DMS 273 (cell line): ENCODE measurements around the gene CDH23.

Experiments
- DNase-seq: peaks from one replicate; lab custom pipeline; 2025; ENCODE audit not compliant: unreplicated experiment; lab: John Stamatoyannopoulos, UW

The CDH23 gene

DNA sequence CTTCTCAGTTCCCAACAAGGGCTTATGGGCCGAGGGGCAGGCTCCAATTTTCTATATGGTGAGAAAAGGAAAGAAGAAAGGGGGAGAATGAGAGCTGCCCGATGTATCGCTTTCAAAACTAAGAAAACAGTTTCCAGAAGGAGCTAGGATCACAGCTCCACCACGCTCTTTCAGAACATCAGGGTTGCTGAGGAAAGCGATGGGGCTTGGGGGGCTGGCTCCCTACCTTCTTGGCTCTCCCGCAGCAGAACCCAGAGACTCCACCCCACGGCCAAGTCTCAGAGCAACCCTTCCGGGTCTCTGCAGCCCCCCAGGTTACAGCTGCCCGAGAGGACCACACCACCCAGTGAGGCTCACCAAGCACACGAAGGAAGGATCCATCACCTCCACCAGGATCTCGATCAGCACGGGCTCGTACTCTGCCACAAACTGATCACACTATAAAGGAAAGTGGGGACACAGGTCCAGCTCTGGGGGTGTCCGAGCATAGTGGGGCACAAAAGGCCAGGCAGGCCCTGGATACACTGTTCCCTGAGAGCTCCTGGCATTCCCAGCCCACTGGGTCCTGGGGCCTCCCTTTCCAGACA, 422.0 kb downstream of the CDH23 start:
- DNase-seq, result no peak

DNA sequence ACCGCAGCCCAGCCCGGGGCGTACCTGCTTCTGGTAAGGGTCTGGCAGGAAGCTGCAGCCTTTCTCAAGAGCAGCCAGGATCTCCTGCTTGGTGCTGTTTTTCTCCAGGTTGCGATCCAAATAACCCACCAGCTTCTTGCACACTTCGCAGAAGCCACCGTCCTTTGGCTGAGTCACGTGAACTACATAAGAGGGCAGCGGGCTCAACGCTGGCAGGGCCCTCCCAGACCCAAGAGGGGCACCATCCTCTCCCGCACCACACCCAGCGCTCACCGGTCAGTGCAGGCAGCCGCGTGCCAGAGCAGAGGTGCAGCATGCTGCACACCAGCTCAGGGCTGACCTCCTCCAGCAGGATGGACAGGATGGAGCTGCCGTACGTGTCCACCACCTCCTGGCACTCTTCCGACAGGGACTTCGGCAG, 422.7 kb downstream of the CDH23 start:
- DNase-seq, result no peak

DNA sequence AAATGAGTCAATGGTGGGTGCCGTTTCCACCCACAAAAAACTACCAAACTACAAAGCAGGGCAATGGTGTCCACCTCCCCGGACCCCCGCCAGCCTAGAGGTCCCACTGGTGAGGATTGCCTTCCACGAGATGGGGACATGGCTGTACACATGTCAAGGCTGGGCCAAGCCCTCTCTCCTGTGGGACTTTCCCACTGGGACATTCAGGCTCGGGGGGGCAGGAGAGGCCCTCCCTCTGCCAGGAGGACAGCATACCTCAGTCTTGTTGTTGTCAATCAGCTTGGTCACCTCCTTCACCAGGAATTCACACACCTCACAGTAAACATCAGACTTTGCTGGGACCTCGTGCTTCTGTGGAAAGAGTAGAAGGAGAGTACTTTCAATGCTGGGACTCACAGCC, 423.3 kb downstream of the CDH23 start:
- no peak for DNase-seq

DNA sequence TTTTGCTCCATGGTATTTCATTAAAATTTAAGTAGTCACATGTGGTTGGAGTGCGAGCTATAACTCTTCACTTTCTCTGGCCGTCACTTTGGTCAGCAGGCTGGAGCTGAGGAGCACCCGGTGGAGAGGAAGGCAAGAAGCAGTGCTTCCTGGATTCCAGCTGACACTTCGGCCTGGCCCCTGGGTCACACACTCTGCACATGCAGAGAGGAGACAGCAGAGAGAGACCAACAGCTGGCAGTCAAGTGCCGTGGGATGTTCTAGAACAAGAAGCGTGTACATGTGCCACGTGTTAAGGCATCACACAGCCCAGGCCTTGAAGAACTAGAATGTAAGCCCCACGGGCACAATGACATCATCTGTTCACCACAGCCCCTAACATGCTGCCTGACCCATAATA, 424.2 kb downstream of the CDH23 start:
- DNase-seq, result no peak

DNA sequence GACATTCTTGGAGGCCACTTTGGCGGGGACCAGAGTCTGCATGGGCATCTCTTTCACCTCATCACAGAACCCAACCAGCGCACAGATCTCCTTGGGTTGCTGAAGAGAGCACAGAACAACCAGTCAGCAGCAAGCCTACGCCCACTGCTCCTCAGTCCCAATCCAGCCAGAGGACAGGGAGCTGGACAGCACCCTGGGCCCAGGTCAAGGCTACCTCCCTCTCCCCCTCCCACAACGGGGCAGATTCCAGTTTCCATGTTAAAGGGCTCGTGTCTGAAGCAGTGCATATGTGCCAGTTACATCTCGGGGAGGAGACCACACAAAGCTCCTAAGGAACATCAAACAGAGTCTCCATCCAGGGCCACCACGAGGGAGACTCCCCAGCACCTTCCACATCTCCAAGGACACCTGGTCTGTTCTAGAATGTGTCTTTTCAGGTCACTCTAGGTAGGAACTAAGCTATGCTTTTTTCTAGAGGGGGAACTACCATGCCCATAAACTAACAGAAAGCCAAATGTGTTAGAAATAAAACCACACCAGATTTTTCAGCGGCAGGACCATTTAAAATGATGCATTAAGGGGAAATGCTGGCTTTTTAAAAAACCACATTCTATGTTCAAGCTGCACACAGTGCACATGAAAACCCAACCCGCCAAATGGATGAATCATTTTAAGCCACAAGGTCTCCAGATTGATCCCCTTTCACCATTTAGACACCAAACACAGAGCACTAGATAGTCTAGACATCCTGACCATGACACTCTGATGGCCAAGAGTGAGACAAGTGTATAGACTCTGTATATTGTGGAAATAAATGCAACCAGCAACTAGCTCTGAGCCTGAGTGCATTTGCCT, 425.4 kb downstream of the CDH23 start:
- DNase-seq, result no peak

DNA sequence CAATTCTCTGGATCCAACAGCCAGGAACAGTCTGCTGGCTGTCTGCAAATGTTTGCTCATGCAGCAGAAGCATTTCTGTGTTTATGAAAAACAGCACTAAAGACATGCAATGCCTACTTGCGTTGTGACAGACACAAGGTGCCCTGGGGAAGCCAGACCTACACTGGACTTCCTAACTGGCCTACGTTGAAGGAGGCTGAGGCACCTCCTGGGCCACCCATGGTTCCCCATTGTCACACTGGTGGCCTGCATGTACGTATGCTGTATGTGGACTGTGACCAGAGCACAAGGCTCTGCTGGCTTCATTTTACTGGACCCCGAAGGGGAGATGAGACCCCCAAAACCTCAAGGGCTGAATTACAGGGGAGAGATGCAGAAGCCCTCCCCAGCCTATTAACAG, 426.6 kb downstream of the CDH23 start:
- no peak for DNase-seq

DNA sequence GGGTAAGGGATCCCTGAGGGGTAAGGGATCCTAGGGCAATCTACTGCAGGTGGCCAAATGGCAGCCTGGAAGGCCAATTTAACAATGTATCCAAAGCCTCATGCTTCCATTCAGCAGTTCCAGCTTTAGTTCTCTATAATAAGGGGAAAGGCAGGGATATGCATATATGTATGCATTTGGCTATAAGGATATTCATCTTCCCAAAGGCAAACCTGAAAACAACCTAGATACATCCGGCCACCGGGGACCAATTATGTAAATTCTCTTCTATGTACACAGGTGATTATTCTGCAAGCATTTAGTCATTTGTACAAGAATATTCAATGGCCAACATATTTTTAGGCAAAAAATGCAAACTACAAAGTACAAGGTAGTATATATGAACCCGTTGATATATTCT, 427.6 kb downstream of the CDH23 start:
- no peak for DNase-seq

DNA sequence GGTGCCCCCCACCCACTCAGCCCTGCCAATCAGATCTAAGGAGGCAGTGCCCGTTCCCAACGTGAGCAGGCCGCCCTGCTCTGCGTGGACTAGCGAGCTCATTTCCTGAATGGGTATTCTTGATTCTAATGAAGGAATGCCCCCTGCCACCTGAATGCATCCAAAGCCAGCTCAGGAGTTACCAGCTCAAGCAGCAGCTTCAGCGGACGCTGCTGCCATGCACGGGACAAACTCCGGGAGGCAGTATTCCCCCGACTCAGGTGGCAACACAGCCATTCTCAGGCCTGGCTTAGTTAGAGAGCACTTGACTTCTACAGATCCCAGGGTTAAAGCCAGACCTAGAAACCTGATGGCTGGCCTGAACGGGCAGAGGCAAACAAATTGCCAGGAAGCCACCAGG, 428.5 kb downstream of the CDH23 start:
- no peak for DNase-seq

DNA sequence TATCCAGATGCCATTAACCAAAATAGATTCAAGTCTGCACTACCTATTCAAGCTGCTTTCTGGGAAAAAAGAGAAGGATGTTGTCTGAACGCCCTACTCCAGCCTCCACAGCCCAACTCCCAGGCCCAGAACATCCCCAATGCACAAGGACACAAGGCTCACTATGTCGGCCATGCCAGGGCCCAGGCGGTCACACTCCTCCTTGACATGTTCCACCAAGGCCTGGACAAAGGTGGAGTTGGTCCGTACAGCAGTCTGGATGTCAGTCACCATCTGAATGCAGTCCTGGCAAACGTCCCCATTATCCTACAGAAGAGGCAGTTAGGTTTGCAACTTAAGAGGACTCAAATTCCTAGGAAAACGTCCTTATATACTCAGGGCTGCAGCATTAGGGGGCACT, 431.1 kb downstream of the CDH23 start:
- no peak for DNase-seq

DNA sequence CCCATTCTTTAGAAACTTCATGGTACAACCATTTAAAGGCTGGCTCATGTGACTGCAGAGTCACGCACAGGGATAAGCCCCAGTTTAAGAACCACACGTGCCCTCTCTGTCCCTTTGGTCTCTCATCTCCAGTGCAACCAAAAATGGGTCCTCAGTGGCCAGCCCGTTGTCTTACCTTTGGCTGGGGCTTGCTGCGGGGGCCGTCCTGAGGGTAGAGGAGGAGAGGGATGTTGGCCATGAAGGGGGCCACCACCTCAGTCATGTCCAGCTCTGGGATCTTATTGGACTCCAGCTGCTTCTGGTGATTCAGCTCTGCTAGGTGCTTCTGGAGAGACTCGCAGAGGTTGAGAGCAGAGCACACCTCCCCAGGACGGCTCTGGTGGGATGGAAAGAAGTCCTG, 432.0 kb downstream of the CDH23 start:
- no peak for DNase-seq

DNA sequence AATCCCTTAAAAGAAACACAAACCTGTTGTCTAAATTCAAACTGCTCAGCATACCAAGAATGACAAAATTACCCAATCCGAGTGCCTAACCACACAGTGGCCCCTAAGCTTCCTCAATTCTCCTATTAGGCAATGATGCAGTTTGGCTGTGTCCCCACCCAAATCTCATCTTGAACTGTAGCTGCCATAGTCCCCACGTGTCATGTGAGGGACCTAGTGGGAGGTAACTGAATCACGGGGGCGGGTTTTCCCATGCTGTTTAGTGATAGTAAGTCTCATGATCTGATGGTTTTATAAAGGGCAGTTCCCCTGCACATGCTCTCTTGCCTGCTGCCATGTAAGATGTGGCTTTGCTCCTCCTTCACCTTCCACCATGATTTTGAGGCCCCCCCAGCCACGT, 432.5 kb downstream of the CDH23 start:
- DNase-seq, result no peak

DNA sequence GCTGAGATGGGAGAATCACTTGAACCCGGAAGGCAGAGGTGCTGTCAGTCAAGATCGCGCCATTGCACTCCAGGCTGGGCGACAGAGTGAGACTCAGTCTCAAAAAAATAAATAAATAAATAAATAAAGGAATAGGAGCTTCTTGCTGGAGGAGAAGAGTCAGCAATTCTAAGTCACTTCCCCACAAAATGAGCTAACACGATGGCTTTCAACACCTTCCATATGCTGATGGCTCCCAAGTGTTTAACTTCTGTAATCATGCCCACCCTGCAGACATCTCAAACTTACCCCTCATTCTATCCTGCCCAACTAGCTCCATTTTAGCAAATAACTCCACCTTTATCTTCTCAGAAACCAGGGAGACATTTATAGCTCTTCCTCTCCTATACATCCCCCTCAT, 433.2 kb downstream of the CDH23 start:
- DNase-seq, result no peak

DNA sequence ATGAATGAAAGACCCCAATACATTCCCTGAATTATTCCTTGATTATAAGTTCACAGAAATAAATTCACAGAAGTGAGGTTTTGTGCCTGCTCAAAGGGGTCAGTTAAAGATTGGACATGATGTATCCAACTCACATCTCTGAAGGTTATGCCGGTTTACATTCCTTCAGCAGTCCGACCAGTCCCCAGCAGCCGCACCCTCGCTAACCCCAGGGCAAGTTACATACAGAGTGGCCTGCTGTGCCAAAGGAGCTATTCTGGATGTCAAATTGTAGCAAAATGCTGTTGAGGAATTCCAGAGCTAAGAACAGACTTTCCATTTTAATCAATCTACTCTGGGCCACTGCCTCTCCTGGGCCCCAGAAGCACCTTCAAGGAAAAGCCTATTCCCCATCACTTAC, 434.0 kb downstream of the CDH23 start:
- DNase-seq, result no peak

DNA sequence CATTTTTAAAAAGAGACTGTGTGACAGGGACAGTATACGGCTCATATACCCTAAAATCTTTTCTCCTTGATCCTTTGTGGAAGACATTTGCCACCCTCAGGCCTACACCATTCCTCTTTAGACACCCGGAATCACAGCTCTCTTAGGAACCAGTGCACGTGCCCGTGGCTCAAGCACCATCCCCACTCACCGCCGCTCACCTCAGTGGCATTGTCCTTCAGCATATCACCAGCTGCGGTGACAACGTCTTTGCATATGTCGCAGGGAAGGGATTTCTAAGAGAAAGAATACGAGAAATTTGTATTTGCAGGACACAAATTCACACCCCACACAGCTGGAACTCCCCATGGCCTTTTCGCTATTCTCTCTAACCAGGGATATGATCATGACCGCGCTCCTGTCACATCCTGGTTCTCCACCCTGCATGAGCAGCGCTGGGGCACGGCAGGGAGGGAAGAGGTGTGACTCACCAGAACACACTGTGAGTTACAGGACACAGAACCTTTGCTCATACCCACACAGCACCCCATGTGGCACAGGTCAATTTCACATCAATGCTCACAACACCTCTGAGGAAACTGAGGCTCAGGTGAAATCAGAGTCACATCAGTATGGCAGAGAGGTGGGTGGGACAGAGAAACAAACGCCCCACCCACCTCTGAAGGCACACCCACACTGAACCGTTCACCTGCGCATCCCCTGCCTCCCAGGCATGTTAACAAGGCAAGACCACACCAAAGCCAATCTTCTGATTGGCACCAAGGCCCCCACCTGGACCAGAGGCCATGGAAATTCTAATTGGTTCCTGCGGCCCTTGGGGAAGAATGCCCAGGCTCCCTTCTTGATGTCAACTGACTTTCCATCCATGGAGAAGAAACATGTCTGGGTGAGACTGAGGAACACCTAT, 435.2 kb downstream of the CDH23 start:
- no peak for DNase-seq

DNA sequence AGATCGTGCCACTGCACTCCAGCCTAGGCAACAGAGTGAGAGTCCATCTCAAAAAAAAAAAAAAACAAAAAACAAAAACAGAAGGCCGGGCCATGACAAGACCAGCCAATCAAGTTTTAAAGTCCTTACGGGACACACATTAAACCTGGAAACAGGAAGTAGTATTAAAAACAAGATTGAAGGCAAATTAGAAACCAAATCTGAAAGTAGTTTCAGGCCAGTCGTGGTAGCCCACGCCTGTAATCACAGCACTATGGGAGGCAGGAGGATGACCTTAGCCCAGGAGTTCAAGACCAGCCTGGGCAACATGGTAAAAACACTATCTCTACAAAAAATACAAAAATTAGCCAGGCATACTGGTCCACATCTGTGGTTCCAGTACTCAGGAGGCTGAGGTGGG, 436.2 kb downstream of the CDH23 start:
- DNase-seq, result no peak

DNA sequence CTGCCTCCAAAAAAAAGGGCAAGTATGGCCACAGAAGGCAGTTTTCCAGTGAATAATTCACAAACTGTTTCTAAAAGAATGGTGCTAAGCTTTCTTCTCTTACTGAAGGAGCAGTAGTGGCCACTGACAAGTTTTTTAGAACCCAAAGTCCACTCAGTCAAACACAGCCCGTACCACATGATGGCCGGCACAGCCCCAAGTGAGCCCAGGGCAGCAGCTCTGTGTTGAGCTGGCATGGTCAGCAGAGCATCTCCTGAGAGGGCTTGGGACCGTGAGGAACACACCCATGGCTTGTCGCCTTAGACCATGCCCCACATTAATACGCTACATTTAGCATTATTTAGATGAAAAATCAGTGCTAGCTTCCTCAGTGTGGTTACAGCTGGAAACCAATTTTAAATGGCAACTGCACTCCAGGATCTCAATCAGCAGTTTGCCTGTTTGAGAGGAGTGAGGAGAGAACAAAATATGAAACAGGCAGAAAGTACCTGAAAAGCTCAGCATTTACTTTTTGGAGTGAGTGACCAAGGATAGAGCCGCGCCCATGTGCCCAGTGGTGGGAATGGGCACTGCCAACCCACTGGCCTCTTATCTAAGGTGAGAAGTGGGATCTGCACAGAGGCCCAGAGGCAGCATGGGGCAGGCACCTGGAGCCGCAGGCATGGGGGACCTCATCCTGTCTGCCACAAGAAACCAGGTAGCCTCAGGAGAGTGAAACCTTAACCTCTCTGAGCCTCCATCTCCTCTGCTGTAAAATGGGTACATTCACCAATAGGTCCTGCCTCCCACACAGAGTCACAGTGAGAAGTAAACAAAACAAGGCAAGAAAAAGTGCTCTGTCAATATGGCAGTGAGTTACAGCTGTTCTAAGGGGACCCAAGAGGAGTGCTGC, 437.0 kb downstream of the CDH23 start:
- no peak for DNase-seq

DNA sequence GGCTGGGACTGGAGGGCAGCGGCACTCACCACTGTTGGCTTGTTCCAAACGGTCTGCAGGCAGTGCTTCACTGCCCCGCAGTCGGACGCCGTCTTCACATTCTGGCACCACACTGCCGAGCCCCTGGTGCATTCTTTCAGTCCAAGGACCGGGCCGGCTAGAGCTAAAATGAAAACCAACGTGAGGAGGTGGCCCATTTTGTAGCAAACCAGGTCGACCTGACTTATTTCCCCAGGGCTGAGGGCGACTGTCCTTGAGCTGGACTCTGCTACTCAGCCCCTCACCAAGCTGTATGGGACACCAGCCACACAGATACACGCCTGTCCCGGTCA, 437.6 kb downstream of the CDH23 start:
- no peak for DNase-seq

DNA sequence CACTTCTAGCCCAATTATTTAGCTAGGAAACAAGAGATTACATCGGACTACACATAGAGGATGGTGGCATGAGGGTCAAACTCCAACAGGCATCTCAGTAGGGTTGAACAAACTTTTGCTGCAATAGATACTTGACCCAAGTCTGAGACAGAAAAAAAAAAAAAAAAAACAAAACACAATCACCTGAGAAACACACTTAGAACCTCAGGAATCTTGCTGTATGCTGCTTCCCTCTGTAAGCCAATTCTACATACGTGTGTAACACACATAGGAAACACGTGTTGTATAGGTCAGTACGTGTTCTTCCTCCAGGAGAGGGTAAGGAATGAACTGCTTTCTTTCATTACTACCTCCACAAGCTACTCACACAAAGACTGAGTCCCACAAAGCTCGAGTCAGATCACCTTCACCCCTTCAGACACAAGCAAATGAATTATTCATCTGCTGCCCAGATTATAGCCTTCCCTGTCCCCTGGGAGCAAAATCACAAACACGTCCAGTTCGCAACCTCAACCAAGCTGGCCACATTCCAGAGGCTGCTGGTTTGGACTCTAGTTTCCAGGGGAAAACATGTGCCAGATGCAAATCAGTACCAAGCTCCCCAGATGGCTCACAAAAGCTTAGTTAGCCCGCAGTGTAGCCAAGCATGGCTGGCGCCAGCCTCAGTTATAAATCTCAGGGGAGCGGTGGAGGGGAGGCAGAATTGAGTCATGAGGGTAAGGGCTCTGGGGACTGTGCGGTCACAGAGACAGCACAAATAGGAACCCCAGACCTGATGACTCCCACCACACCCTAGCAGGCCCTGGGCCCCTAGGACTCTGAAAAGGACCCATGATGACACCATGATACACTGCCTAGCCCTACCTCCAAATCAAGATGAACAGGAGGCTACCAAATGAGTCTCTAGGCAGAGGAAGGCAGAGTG, 439.2 kb downstream of the CDH23 start:
- DNase-seq, result peak; percentile 98

DNA sequence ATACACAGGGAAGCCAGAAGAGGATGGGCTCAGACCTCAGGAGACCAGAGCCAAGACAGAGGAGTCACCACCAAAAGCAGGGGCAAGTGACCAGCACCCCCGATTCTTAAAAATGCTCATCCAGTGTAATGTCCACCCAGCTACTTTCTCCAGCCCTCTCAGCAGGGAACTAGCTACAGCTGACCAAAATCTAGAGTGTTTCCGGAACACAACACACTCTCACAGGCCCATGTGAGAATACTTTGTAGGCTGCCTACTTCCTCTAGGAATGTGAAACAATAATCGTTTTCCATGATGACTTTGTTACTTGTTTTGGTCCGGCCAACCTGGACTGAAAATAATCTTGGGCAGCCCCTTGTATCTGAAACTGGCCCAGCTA, 439.9 kb downstream of the CDH23 start:
- DNase-seq, result peak; percentile 45
